CD1c-positive myeloid dendritic cell (primary cell): ENCODE results near the gene PPT2.

Source experiments
- DNase-seq: peaks from one replicate; pipeline ENCODE4 v3.0.0-alpha.2; 2016; ENCODE audit errors: extremely low spot score

The PPT2 gene

GRCh38 chr6:32153564-32154513 lies at the start of gene PPT2:
PPT2 (plus strand) TSS chr6:32154141; CDS start chr6:32154595, 454 bp downstream.
- DNase-seq = peak; percentile 53

- DNase-seq = peak; percentile 12
Observed at GRCh38 chr6:32105433-32105832, 48.5 kb upstream of the PPT2 start.

- no peak for DNase-seq
Observed at GRCh38 chr6:32107406-32107805, 46.5 kb upstream of the PPT2 start.

GRCh38 chr6:32108094-32108627 lies 45.8 kb upstream of the PPT2 start:
- DNase-seq = peak; percentile 17

- DNase-seq = no peak
Observed at GRCh38 chr6:32108727-32109113, 45.2 kb upstream of the PPT2 start.

- no peak for DNase-seq
Observed at GRCh38 chr6:32109114-32109764, 44.7 kb upstream of the PPT2 start, which contains the start of gene TNXB. TNXB (minus strand) TSS chr6:32109338; CDS start chr6:32098198, 11,140 bp downstream.

- no peak for DNase-seq
Observed at GRCh38 chr6:32109765-32110160, 44.2 kb upstream of the PPT2 start.

GRCh38 chr6:32110632-32111031 lies 43.3 kb upstream of the PPT2 start:
- DNase-seq = no peak

GRCh38 chr6:32111424-32112066 lies 42.4 kb upstream of the PPT2 start:
- DNase-seq = no peak

GRCh38 chr6:32112431-32112980 lies 41.4 kb upstream of the PPT2 start:
- DNase-seq = no peak

- DNase-seq = peak; percentile 58
Observed at GRCh38 chr6:32113386-32114352, 40.3 kb upstream of the PPT2 start.

- DNase-seq = no peak
Observed at GRCh38 chr6:32114796-32115195, 39.1 kb upstream of the PPT2 start.

- DNase-seq = no peak
Observed at GRCh38 chr6:32115623-32116022, 38.3 kb upstream of the PPT2 start.

- no peak for DNase-seq
Observed at GRCh38 chr6:32116674-32117073, 37.3 kb upstream of the PPT2 start.

GRCh38 chr6:32117461-32117860 lies 36.5 kb upstream of the PPT2 start:
- DNase-seq = no peak

GRCh38 chr6:32118782-32119628 lies 34.9 kb upstream of the PPT2 start:
- DNase-seq = peak; percentile 81

GRCh38 chr6:32120573-32121059 lies 33.3 kb upstream of the PPT2 start:
- DNase-seq = no peak

GRCh38 chr6:32123681-32124080 lies 30.3 kb upstream of the PPT2 start:
- no peak for DNase-seq

GRCh38 chr6:32126880-32127279 lies 27.1 kb upstream of the PPT2 start:
- DNase-seq = no peak

- DNase-seq = no peak
Observed at GRCh38 chr6:32127409-32127716, 26.6 kb upstream of the PPT2 start.
